Skin epidermis (tissue), 12 donors: ENCODE data around the gene RAPGEF4.
"Not testable (repeated sequence)": the region's sequence is repeated elsewhere in the genome, so short reads cannot be mapped to it uniquely, and the experiment has no call there.

Experiments used
- H3K27ac ChIP-seq, 21 experiments: fragments of 200-600 bp; sonication (generic) in 11 of 21; one replicate each; pipeline ENCODE4 v1.5.0; 2020; ENCODE audit warnings: mild to moderate bottlenecking in 3 of 21, inconsistent platforms in 2 of 21, moderate library complexity in 2 of 21
- H3K4me3 ChIP-seq, 7 experiments: fragments of 200-600 bp; sonication (generic) in 2 of 7; one replicate each; pipeline ENCODE4 v1.5.0; 2020; ENCODE audit warnings: inconsistent platforms in 2 of 7, mild to moderate bottlenecking in 2 of 7, moderate library complexity in 1 of 7

The RAPGEF4 gene

DNA sequence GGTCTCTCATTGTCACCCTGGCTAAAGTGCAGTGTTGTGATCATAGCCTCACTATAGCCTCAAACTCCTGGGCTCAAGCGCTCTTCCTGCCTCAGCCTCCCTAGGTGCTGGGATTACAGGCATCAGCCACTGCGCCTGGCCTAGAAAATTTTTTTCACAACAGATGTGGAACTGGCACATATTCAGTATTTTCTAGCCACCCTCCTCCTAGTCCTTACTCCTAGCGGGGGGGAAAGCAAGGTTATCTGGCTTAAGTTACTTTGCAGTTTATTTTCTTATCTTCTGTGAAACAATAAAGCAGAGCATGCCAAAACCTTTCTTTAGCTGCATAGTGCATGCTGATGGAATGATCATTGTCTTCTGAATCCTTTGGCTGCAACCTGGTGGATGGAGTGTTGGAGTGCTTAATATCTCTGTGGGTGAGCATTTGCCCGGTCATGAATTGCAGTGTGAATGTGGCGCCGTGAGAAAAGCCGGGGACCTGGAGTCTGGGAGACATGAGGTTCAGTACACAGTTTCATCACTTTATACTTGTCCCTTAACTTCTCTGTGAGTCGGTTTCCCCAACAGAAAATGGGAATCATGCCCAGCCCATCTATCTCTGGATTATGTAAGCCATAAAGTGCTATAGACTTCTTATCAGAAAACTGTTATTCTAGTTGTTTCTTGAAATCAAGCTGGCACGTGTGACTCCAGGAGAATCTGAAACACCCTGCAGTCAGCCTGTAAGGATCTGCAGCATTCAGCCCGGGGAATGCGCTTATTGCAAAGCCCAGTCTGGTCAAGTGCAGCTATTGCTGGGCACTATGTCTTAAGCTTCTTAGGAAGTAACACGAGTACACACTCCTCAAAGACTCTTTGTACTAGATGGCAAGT is 301.8 kb downstream of the RAPGEF4 start:
- no peak overlapping the region for H3K27ac ChIP-seq
- H3K4me3 ChIP-seq, result no peak overlapping the region

DNA sequence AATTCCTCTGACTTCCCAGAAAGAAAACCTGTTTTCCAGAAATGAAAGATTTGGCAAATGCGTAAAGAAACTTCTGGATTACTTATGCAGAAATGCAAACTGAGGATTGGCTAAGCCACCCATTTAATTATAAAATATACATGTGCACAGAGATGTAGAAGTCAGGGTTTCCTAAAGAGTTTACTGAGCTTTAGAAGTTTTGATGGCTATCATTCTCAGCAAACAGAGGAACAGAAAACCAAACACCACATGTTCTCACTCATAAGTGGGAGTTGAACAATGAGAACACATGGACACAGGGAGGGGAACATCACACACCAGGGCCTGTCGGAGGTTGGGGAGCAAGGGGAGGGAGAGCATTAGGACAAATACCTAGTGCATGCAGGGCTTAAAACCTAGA is 302.6 kb downstream of the RAPGEF4 start:
- not testable (repeated sequence) for H3K27ac ChIP-seq, H3K4me3 ChIP-seq

DNA sequence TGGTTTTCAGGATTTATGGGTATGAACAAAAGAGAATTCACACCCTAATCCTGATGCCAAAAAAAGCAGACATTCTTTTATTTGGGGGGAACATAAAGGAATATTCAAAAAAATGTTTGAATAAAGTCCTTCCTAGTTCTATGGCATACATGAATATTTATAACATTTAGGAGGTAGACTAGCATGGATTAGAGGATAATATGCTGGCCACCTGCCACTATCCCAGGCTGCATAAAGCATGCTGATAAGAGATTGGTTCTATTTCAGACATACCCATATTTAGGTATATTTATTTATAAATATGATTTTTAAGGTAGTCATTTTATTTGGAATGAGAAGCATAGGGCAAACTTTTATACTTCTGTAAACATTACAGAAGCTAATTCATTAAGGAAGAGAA is 305.1 kb downstream of the RAPGEF4 start:
- H3K27ac ChIP-seq, result no peak overlapping the region
- H3K4me3 ChIP-seq, result no peak overlapping the region

DNA sequence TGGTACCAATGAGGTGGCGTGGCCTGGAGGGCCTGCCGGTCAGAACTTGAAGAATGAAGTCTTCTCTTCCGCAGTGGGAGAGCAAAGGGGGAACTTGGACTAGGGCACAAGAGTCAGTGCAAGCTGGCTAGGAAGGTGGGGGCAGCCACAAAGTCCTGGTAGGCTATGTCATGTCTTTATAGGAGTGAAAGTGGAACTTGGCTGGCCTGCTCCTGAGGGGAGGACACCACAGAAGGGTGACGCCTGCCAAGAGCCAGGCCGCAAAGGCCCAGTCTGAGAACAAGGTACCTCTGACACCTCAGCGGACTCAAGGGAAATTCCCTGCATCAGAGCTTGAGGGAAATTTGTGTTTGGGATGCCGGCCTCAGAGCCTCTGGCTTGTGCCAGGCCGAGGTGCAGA is 307.8 kb downstream of the RAPGEF4 start:
- Histone ChIP-seq H3K27ac (no peak overlapping the region), H3K4me3 (no peak overlapping the region)

DNA sequence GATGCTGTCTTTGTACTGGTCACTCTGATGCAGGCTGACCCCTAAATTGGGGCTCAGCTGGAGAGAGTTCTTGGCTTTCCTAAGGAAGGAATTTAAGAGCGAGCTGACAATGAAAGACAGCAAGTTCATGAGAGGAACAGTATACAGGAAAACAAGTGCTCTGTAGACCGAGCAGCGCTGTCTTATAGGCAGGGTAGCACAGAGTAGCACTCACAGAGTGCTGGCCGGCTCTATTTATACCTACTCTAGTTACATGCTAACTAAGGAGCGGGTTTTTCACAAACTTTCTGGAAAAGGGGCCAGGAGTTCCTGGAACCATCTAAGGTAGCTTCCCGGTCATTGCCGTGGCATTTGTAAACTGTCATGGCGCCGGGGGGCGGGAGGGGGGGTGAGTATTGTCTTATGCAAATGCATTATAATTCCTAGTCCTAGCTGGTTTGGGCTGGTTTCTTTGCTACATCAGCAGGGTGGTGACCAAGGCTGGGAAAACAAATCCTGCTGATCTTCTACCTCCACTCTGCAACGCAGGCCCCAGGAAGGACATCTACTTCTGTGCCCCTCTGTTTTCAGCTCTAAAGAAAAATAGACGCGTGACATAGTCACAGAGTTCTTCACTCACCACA is 308.4 kb downstream of the RAPGEF4 start:
- Histone ChIP-seq H3K27ac (no peak overlapping the region), H3K4me3 (no peak overlapping the region)

DNA sequence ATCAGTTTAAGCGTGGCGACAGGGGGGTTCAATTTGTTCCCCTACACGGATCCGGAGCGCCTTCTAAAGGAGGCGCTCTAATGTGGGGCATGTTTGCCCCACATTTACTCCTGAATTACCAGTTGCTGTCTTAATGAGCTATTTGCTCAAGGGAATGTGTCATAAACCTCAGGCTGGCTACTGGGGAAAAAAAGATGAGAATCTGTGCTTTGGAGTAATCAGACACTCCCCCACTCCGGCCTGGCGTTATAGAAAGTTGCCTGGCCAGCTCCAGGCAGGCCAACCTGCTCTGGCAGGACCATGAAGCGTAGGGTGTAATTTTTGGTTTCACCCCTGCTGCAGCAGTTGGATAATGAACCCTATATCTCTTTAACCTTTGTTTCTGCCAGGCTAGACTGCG is 309.0 kb downstream of the RAPGEF4 start:
- Histone ChIP-seq H3K4me3 (no peak overlapping the region), H3K27ac (no peak overlapping the region)

DNA sequence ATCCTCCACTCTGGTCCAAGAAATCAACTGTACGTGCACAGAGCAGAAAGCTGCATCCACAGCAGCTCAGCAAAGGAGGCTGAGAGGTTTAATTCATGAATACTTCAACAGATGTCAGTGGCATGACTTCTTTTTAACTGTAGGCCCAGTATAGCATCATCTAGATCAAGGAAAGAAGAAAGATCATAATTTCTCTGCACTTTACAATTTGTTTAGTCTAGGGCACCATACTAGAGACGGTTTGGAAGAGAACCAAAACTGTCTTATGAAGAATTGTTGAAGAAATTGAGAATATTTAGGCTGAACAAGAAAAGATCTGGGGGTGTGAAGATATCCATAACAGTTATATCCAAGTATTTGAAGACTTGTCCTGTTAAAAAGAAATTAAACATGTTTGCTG is 309.5 kb downstream of the RAPGEF4 start:
- no peak overlapping the region for H3K4me3 ChIP-seq
- no peak overlapping the region for H3K27ac ChIP-seq

DNA sequence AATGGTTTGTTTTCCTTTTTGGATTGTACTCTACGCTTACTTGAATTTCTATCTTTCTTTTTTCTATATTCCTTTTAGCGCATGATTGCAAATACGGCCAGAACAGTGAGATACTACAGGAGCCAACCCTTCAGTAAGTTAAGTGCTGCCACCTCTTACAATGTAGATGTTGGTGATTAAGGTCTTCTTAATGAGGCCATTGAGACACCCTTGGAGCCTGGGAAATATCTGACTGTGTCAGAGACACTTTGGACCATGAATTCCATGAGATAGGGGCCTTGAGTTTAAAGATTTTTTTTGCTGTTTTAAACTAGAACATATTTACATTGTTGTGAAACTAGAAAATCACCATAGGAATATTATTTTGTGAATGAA is 312.9 kb downstream of the RAPGEF4 start:
- no peak overlapping the region for H3K4me3 ChIP-seq
- H3K27ac ChIP-seq, result peak overlapping the region in 19 of 21 experiments; percentile 6 to 80 (median 58)

DNA sequence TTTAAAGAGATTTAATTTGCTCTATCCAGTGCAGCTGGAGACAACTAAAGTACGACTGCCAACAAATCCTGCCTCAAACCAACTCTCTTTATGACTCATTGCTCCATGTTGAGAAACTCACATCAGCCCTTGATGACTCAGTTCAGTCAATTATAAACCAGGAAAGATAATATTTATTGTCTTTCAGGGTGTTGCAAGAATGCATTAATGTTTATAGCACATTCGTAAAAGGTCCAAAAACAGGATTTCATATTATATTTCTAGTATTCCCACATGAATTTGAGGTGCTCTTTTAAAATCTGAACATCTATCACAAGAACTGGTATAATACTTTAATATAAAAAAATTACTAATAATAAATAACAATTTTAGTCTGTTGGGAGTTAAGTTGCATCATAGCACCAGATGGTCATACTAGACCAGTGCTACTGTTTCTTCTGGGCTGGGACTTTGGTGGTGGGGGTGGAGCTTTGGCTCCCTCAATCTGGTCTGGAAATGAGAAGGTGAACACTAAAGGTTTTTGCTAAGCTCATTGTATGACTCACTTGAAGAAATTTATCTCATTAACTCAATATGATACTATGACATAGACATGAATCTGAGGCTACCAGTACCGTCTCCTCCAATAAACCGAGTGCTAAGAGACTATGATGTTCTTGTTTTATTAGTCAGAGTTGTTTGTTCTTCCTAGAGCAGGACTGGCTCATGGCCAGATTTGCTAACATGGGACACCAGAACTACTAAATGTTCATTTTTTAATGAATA is 313.4 kb downstream of the RAPGEF4 start:
- Histone ChIP-seq H3K27ac (peak overlapping the region in 17 of 21 experiments; percentile 6 to 83 (median 64)), H3K4me3 (no peak overlapping the region)

DNA sequence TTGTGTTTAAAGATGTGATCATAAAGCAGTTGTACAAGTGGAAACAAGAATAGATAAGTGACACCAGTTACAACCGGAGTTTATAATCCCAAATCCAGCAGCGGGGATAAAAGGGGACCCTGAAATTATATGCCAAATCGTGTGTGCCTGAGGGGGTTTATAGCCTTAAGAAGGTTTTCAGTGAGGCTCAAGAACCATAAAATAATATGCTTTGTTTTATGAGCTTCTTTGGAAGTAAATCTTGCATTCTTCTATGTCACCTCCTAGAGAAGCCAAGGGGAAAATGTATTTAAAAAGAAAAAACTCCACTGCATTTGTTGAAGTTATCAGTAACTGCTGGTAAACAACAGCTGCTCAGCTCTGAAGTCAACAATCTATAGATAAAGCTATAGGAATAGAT is 314.2 kb downstream of the RAPGEF4 start:
- Histone ChIP-seq H3K4me3 (no peak overlapping the region), H3K27ac (peak overlapping the region in 18 of 21 experiments; percentile 6 to 83 (median 64))

DNA sequence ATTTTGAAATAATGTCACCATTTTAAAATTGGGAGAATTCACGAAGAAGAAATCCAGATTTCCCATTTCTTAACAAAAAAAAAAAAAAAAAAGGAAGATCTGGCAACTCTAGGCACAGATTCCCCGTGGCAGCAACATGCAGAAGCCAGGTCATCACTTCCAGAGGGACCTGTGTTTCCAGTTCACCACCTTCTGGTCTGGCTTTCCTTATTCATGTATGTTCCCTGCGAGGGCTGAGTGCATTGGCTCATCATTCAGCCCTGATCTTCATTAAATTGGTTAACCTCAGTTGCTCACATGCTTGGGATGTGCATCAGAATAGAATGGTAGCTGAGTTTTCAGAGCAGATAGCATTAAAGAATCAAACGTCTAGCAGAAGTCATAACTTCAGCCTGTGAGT is 315.0 kb downstream of the RAPGEF4 start:
- Histone ChIP-seq H3K4me3 (no peak overlapping the region), H3K27ac (peak overlapping the region in 10 of 21 experiments; percentile 30 to 80 (median 68))

DNA sequence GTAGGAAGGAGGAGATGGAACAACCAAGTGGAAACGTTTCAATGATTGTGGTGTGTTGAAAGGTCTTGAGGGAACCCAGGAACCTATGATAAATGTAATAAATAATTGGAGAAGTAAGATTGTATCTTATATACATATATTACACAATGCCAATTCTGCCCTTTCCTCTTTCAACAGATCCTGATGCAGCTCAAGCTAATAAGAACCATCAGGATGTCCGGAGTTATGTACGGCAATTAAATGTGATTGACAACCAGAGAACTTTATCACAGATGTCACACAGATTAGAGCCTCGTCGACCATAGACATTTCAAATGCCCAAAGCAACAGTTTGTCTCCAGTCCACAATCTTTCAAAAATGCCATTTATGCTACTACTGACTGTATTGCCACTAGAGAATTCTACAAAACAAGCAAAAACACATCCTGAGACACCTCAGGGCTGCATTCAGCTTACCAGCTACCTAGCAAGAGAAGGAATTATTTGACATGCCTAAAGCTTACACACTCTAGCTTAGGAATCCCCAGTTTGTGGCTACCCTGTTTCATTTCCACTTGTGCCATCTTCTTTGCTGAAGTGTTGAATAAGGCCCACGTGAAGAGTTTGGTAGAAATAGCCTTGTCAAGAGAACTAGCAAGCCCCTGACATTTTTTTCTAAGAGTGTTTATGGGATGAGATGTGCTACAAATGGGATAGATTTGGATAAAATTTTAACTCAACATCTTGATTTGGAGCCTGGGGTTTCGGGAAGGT is 316.0 kb downstream of the RAPGEF4 start:
- Histone ChIP-seq H3K4me3 (no peak overlapping the region), H3K27ac (peak overlapping the region in 5 of 21 experiments; percentile 25 to 39 (median 33))

DNA sequence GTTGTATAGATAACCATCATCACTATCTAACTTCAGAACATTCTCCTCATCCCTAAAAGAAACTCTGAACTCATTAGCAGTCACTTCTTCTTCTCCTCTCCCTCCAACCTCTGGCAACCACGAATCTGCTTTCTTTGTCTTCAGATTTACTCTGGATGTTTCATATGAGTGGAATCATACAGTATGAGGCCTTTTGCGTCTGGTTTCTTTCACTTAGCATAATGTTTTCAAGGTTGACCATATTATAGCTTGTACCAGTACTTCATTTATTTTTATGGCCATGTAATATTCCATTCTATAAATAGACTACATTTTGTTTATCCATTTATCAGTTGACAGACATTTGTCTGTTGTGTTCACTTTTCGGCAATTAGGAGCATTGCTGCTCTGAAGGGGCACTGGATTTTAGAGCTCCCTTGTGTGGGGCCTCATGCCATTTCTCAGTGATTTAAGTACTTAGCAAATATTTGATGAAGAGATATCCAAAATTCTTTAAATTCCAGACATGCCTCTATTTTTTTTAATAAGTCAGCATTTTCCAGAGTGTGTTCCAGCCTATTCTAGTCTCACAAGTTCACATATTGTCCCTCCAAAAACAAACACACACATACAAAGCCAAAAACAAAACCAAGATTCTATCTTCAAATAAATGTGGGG is 317.5 kb downstream of the RAPGEF4 start:
- Histone ChIP-seq H3K4me3 (no peak overlapping the region), H3K27ac (no peak overlapping the region)

DNA sequence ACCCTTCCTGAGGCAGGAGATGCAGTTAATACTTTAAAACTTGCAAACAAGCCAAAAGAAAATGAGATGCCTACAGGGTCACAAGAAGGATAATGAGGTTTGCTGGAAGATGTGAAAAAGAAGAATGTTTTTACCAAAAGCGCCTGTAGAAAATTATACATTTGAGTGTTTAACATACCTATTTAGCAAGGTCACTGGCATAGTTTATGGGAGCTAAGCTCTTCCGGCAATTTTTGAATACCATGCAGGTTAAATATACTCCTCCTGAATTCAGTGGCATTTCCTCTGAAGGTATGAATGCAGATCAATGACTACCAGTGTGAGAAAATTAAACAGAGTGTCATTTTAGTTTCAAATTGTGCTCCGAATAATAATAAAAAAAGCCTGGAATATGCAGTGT is 318.8 kb downstream of the RAPGEF4 start:
- no peak overlapping the region for H3K4me3 ChIP-seq
- H3K27ac ChIP-seq, result no peak overlapping the region

DNA sequence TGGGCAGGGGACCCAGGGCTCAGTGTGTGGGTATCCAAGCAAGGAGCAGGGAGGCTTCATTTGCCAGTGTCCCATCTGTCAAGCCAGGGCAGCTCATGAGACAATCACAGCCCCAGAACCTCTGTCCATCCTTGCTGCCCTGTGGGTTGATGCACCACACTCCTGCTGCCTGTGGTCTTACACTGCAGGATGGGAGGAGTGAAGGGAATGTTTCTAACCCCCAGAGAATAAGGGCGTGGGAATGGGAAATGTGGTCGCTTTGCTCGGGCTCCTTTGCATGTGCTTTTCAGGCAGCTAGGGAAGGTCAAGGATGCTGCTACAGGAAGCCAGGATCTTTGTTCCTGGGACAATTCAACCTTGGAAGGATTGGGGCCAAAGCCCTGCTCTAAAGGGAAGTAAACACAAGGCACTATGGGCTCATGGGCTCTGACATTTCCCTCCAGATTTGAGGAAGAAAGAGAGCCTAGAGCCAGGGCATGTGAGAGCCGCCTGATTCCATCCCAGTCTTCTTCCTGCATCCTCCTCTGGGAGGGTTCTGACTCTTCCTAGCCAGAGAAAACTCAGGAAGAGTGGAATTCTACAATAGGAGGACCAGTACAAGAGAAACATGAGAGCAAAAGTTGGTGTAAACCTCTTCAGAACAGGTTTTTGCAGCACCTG is 321.2 kb downstream of the RAPGEF4 start:
- Histone ChIP-seq H3K4me3 (no peak overlapping the region), H3K27ac (peak overlapping the region in 1 of 21 experiments; percentile 12)

DNA sequence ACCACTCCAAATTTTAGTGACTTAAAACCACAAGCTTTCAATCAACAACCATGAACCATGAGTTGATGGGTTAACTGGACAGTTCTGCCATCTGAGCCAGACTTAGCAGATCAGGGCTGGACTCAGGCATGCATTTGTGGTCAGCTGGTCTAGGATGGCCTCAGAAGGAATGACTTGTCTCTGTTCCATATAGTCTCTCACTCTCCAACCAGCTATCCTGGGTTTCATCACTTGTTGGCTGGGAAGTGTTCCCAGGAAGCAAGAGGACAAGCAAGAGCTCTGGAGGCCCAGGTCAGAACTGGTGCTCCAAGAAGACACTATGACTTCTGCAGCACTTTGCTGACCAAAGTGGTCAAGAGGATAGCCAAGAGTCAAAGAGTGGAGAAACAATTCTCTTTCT is 322.5 kb downstream of the RAPGEF4 start:
- H3K4me3 ChIP-seq, result no peak overlapping the region
- no peak overlapping the region for H3K27ac ChIP-seq

DNA sequence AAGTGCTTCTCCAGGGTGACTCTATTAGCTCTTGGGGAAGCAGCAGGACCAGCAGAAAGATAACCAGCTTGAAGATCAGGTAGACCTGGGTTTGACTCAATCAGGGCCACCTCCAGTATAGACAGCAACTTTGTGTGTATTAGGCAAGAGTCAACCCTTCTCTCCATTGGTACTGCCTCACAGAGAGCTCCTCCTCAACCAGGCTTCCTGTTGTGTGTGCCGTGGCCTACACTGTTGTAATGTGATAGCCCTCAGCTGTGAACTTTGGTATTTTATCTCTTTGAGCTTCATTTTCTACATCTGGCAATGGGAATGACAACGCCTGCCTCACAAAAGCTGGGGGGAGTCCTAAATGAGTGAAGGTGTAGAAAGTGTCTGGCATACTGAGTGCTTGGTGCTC is 323.0 kb downstream of the RAPGEF4 start:
- Histone ChIP-seq H3K4me3 (no peak overlapping the region), H3K27ac (peak overlapping the region in 2 of 21 experiments; percentile 39 to 42)

DNA sequence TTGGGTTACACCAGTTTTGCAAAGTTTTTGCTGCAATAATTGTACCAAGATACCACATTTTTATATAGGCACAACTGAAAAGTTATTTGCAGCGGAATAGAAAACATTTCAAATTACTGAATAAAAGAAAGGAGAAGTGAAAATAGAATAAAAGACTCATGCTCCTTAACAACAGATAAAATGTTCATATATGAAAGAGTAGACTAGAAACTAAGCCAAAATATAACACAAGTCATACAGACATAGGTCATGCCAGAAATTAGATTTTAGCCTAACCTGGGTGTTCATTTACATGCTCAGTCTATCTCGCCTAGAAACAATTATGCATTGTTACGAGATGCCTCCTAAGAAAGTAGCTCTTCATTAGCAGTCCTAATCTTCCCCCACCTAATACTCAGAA is 323.6 kb downstream of the RAPGEF4 start:
- Histone ChIP-seq H3K27ac (peak overlapping the region in 1 of 21 experiments; percentile 42), H3K4me3 (no peak overlapping the region)

DNA sequence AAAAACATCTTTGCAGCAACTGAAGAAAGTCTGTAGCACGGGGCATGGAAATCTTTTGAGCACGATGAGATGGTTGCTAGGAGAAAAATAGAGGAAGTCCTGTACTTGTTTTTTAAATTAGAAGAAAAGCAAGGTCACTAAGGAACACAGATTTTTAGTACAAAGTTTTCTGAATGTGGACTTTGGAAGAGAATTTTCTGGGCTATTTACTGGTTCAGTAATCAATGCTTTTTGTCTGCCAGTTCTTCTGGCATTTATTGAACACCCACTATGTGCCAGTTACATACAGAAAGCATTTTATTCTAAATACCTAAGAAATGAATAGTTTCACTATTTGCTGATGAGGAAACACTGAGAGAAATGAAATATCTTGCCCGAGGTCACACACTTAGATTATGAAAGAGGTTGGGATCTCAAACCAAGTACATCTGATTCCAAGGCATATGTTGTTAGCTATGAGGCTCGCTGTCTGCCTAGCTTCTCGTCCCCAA is 324.4 kb downstream of the RAPGEF4 start:
- Histone ChIP-seq H3K4me3 (no peak overlapping the region), H3K27ac (no peak overlapping the region)
